GM23248 (cell line): ENCODE measurements around the gene MBD2.

ENCODE experiments used
- EZH2 ChIP-seq: fragments of 200-600 bp; sonication (generic); IDR thresholded peaks from 2 replicates; pipeline ENCODE4 v1.6.1; 2018; ENCODE audit warnings: antibody characterized with exemption, mild to moderate bottlenecking; ENCODE audit not compliant: insufficient read depth, poor library complexity, severe bottlenecking
- EZH2phosphoT487 ChIP-seq: fragments of 200-600 bp; sonication (generic); IDR thresholded peaks from 2 replicates; pipeline ENCODE4 v1.6.1; 2018; ENCODE audit warnings: antibody characterized with exemption, moderate library complexity, mild to moderate bottlenecking, low read depth; ENCODE audit not compliant: insufficient read depth

- no peak for TF ChIP-seq EZH2phosphoT487
- TF ChIP-seq EZH2 = no peak
Measured at GRCh38 chr18:54102123-54102522, 122.3 kb downstream of the MBD2 start.
